ENCODE measurements around the gene SLC6A18.

DNA sequence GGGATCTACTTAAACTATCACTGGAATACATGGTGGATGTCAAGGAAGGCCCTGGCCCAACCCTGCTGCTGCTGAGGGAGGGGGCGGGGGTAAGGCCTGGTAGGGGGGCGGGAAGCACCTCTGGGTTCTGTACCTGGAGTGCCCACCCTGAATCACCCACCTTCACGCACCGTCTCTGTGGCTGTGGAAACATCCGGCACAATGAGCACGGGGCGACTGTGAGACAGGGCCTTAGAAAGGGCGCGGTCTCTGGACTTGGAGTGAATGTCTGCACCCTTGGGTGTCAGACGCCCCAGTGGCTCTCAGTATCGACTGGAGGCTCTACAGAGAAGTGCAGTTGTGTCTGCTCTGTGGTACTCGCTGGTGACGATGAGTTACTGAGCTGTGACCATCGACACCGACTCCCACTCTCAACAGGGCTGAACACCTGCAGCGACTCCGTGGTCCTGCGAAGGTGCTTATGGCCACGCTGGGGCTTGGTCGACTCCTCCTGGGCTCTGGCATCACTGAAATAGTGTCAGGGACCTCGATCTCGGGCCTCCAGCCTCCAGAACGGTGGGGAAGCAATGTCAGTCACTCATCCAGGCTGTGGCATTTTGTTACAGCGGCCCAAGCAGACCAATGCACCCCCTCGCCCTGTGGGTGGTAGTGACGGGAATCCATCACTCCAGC lies 49.2 kb upstream of the SLC6A18 start:
- TF ChIP-seq EZH2 (IDR thresholded peaks at IDR 0.05; ENCODE audit: low read length, missing control alignments) = no peak
- TF ChIP-seq, protein P1, sequence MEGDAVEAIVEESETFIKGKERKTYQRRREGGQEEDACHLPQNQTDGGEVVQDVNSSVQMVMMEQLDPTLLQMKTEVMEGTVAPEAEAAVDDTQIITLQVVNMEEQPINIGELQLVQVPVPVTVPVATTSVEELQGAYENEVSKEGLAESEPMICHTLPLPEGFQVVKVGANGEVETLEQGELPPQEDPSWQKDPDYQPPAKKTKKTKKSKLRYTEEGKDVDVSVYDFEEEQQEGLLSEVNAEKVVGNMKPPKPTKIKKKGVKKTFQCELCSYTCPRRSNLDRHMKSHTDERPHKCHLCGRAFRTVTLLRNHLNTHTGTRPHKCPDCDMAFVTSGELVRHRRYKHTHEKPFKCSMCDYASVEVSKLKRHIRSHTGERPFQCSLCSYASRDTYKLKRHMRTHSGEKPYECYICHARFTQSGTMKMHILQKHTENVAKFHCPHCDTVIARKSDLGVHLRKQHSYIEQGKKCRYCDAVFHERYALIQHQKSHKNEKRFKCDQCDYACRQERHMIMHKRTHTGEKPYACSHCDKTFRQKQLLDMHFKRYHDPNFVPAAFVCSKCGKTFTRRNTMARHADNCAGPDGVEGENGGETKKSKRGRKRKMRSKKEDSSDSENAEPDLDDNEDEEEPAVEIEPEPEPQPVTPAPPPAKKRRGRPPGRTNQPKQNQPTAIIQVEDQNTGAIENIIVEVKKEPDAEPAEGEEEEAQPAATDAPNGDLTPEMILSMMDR (conservative IDR thresholded peaks at IDR 0.05 in 1 of 2, IDR thresholded peaks at IDR 0.05 in 1 of 2; ENCODE audit: low read depth in 1 of 2, low read length in 2 of 2) = no peak

All from fibroblast of lung (primary cell).